ENCODE data around the gene KDM2B.

The KDM2B gene

GRCh38 chr12:121516437-121517011, 64.3 kb downstream of the KDM2B start:
- Histone ChIP-seq H3K27me3 (ENCODE audit: insufficient read depth, low read length) (no peaks in the 10 kb centered on the region), H2AFZ (ENCODE audit: low read length) (no peak overlapping the region), H3K4me1 (ENCODE audit: insufficient read depth, low read length, severe bottlenecking) (peaks cover 20% of the 10 kb centered on the region), H3K9me2 (ENCODE audit: low read depth, low read length) (no peaks in the 10 kb centered on the region), H3K36me3 (ENCODE audit: insufficient read depth, low read length) (peaks cover 12% of the 10 kb centered on the region), H3K79me2 (ENCODE audit: insufficient read depth, low read length) (no peaks in the 10 kb centered on the region), H3K4me3 (ENCODE audit: low read depth, low read length, poor library complexity, severe bottlenecking) (no peak overlapping the region), H3K27ac (ENCODE audit: low read depth, low read length, poor library complexity, severe bottlenecking) (no peak overlapping the region), H3F3A (ENCODE audit: insufficient read depth, low read length) (no peaks in the 10 kb centered on the region; the same call in 1 of the 2 replicates), H3K9me3 (ENCODE audit: low read length) (no peaks in the 10 kb centered on the region), H4K20me1 (ENCODE audit: insufficient read depth, low read length) (no peaks in the 10 kb centered on the region), H3K4me2 (ENCODE audit: low read length) (no peak overlapping the region), H3K9ac (ENCODE audit: low read length) (no peak overlapping the region)
- TF ChIP-seq, protein P1, sequence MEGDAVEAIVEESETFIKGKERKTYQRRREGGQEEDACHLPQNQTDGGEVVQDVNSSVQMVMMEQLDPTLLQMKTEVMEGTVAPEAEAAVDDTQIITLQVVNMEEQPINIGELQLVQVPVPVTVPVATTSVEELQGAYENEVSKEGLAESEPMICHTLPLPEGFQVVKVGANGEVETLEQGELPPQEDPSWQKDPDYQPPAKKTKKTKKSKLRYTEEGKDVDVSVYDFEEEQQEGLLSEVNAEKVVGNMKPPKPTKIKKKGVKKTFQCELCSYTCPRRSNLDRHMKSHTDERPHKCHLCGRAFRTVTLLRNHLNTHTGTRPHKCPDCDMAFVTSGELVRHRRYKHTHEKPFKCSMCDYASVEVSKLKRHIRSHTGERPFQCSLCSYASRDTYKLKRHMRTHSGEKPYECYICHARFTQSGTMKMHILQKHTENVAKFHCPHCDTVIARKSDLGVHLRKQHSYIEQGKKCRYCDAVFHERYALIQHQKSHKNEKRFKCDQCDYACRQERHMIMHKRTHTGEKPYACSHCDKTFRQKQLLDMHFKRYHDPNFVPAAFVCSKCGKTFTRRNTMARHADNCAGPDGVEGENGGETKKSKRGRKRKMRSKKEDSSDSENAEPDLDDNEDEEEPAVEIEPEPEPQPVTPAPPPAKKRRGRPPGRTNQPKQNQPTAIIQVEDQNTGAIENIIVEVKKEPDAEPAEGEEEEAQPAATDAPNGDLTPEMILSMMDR (IDR thresholded peaks at IDR 0.05; ENCODE audit: low read length), result no peak
- no peak for TF ChIP-seq EZH2 (IDR thresholded peaks at IDR 0.05; ENCODE audit: borderline replicate concordance, low read length)

DNA sequence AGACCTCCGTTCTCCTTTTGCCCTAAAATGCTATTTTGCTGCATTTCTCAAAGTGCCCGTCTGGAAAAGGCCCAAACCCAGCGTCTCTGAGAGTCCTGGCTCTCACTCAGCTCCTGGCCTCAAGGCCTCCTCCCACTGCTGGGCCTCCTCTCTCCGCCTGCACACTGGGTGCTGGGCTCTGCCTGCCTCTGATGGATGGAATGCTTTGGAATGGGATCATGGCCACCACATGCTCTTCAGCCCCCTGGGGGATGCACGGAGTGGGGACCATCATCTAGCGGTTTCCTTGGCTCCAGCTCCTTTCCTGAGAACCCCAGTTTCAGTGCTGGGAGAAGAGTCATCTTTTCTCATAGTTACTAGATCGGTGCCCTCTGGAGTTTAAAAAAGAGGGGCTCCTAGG, 65.2 kb downstream of the KDM2B start:
- no peak overlapping the region for H3K4me3 ChIP-seq (ENCODE audit: low read depth, low read length, poor library complexity, severe bottlenecking)
- H3K36me3 ChIP-seq (ENCODE audit: insufficient read depth, low read length), result peaks cover 12% of the 10 kb centered on the region
- H4K20me1 ChIP-seq (ENCODE audit: insufficient read depth, low read length), result no peaks in the 10 kb centered on the region
- H3K4me1 ChIP-seq (ENCODE audit: insufficient read depth, low read length, severe bottlenecking), result peaks cover 20% of the 10 kb centered on the region
- no peaks in the 10 kb centered on the region for H3K79me2 ChIP-seq (ENCODE audit: insufficient read depth, low read length)
- no peaks in the 10 kb centered on the region for H3K27me3 ChIP-seq (ENCODE audit: insufficient read depth, low read length)
- no peaks in the 10 kb centered on the region for H3K9me2 ChIP-seq (ENCODE audit: low read depth, low read length)
- no peak overlapping the region for H2AFZ ChIP-seq (ENCODE audit: low read length)
- H3F3A ChIP-seq (ENCODE audit: insufficient read depth, low read length), result no peaks in the 10 kb centered on the region; the same call in 1 of the 2 replicates
- no peak overlapping the region for H3K27ac ChIP-seq (ENCODE audit: low read depth, low read length, poor library complexity, severe bottlenecking)
- H3K4me2 ChIP-seq (ENCODE audit: low read length), result no peak overlapping the region
- no peaks in the 10 kb centered on the region for H3K9me3 ChIP-seq (ENCODE audit: low read length)
- no peak overlapping the region for H3K9ac ChIP-seq (ENCODE audit: low read length)
- TF ChIP-seq, protein P1 (IDR thresholded peaks at IDR 0.05; ENCODE audit: low read length), result no peak
- no peak for TF ChIP-seq EZH2 (IDR thresholded peaks at IDR 0.05; ENCODE audit: borderline replicate concordance, low read length)

- H3K36me3 ChIP-seq (ENCODE audit: insufficient read depth, low read length), result peaks cover 6% of the 10 kb centered on the region
- peak overlapping the region; percentile 98 for H3K27ac ChIP-seq (ENCODE audit: low read depth, low read length, poor library complexity, severe bottlenecking)
- H4K20me1 ChIP-seq (ENCODE audit: insufficient read depth, low read length), result no peaks in the 10 kb centered on the region
- no peaks in the 10 kb centered on the region for H3K27me3 ChIP-seq (ENCODE audit: insufficient read depth, low read length)
- H3K4me3 ChIP-seq (ENCODE audit: low read depth, low read length, poor library complexity, severe bottlenecking), result peak overlapping the region; percentile 55
- no peak overlapping the region for H2AFZ ChIP-seq (ENCODE audit: low read length)
- peak overlapping the region; percentile 83 for H3K4me2 ChIP-seq (ENCODE audit: low read length)
- H3K4me1 ChIP-seq (ENCODE audit: insufficient read depth, low read length, severe bottlenecking), result peaks cover 20% of the 10 kb centered on the region
- H3K9me2 ChIP-seq (ENCODE audit: low read depth, low read length), result no peaks in the 10 kb centered on the region
- H3K9me3 ChIP-seq (ENCODE audit: low read length), result no peaks in the 10 kb centered on the region
- TF ChIP-seq EZH2 (IDR thresholded peaks at IDR 0.05; ENCODE audit: borderline replicate concordance, low read length), result no peak
- TF ChIP-seq, protein P1 (IDR thresholded peaks at IDR 0.05; ENCODE audit: low read length), result no peak
- no peaks in the 10 kb centered on the region for H3K79me2 ChIP-seq (ENCODE audit: insufficient read depth, low read length)
- peak overlapping the region; percentile 66 for H3K9ac ChIP-seq (ENCODE audit: low read length)
- no peaks in the 10 kb centered on the region; the same call in 1 of the 2 replicates for H3F3A ChIP-seq (ENCODE audit: insufficient read depth, low read length)
Measured at GRCh38 chr12:121514184-121514742, 66.6 kb downstream of the KDM2B start.
